Neuronal stem cell (in vitro differentiated cells): ENCODE measurements around the gene CHST7.
"Not testable (repeated sequence)": the region's sequence is repeated elsewhere in the genome, so short reads cannot be mapped to it uniquely, and the experiment has no call there.

Source experiments
- DNase-seq: peaks from one replicate; pipeline ENCODE4 v3.0.0-alpha.2; 2013; ENCODE audit warnings: low spot score
- H2AFZ ChIP-seq: one replicate; pipeline ENCODE4 v1.6.1; 2013; ENCODE audit warnings: mild to moderate bottlenecking, low read length, inconsistent platforms
- H2AK5ac ChIP-seq: 2 replicates; pipeline ENCODE4 v1.6.1; 2013; ENCODE audit warnings: low read depth, mild to moderate bottlenecking, inconsistent platforms, low read length, moderate library complexity, mixed read lengths
- H2BK120ac ChIP-seq: 2 replicates; pipeline ENCODE4 v1.6.1; 2013; ENCODE audit warnings: low read depth, mild to moderate bottlenecking, inconsistent platforms, low read length, moderate library complexity, mixed read lengths
- H2BK12ac ChIP-seq: one replicate; pipeline ENCODE4 v1.6.1; 2013; ENCODE audit warnings: low read length, inconsistent platforms
- H2BK15ac ChIP-seq: 2 replicates; pipeline ENCODE4 v1.6.1; 2013; ENCODE audit warnings: mild to moderate bottlenecking, low read length, inconsistent platforms, mixed read lengths
- H2BK5ac ChIP-seq: one replicate; pipeline ENCODE4 v1.6.1; 2013; ENCODE audit warnings: inconsistent platforms, mild to moderate bottlenecking, low read length, moderate library complexity
- H3K14ac ChIP-seq: one replicate; pipeline ENCODE4 v1.6.1; 2013; ENCODE audit warnings: low read length, inconsistent platforms
- H3K18ac ChIP-seq: 2 replicates; pipeline ENCODE4 v1.6.1; 2013; ENCODE audit warnings: low read length, inconsistent platforms
- H3K23ac ChIP-seq: 2 replicates; pipeline ENCODE4 v1.6.1; 2013; ENCODE audit warnings: low read depth, mild to moderate bottlenecking, mixed read lengths, low read length, inconsistent platforms; ENCODE audit not compliant: poor library complexity
- H3K27ac ChIP-seq: replicated peaks from 3 replicates; pipeline ENCODE4 v1.5.1; 2013; ENCODE audit warnings: low read length, inconsistent platforms
- H3K27me3 ChIP-seq, 3 experiments: 2 replicates each; pipeline ENCODE4 v1.6.1; 2013; ENCODE audit warnings: low read length in 3 of 3, mild to moderate bottlenecking in 2 of 3, inconsistent platforms in 1 of 3, low read depth in 1 of 3, mixed read lengths in 1 of 3, moderate library complexity in 1 of 3; ENCODE audit not compliant: control insufficient read depth in 3 of 3, insufficient read depth in 3 of 3
- H3K36me3 ChIP-seq, 2 donors: replicated peaks in 1 of 2; 2 replicates each; pipeline ENCODE4 v1.6.1; 2013; ENCODE audit warnings: low read length in 2 of 2; ENCODE audit not compliant: control insufficient read depth in 2 of 2, insufficient read depth in 2 of 2
- H3K4ac ChIP-seq: 2 replicates; pipeline ENCODE4 v1.6.1; 2013; ENCODE audit warnings: inconsistent platforms, mild to moderate bottlenecking, low read length, moderate library complexity
- H3K4me1 ChIP-seq, 2 donors: 1 replicate in 1 of 2; 2 replicates in 1 of 2; pipeline ENCODE4 v1.6.1; 2013; ENCODE audit warnings: low read length in 2 of 2, low read depth in 1 of 2; ENCODE audit not compliant: control insufficient read depth in 2 of 2, insufficient read depth in 1 of 2
- H3K4me2 ChIP-seq: one replicate; pipeline ENCODE4 v1.6.1; 2013; ENCODE audit warnings: mild to moderate bottlenecking, low read length, inconsistent platforms; ENCODE audit not compliant: insufficient read depth, poor library complexity, severe bottlenecking
- H3K4me3 ChIP-seq, 2 donors: 2 replicates each; pipeline ENCODE4 v1.5.1; 2013; ENCODE audit warnings: low read length in 2 of 2, mild to moderate bottlenecking in 2 of 2, inconsistent platforms in 1 of 2, moderate library complexity in 1 of 2
- H3K79me1 ChIP-seq: one replicate; pipeline ENCODE4 v1.6.1; 2013; ENCODE audit warnings: low read depth, mild to moderate bottlenecking, inconsistent platforms, low read length, moderate library complexity
- H3K9ac ChIP-seq: one replicate; pipeline ENCODE4 v1.6.1; 2013; ENCODE audit warnings: mild to moderate bottlenecking, low read depth, low read length, inconsistent platforms; ENCODE audit not compliant: poor library complexity
- H3K9me3 ChIP-seq, 2 donors: replicated peaks in 1 of 2; 2 replicates each; pipeline versions ENCODE3 to v1.6.1; 2013; ENCODE audit warnings: low read length in 2 of 2, mild to moderate bottlenecking in 2 of 2, inconsistent platforms in 1 of 2, low read depth in 1 of 2, mixed read lengths in 1 of 2, moderate library complexity in 1 of 2; ENCODE audit not compliant: control insufficient read depth in 2 of 2, insufficient read depth in 1 of 2
- H4K8ac ChIP-seq: one replicate; pipeline ENCODE4 v1.6.1; 2013; ENCODE audit warnings: low read depth, mild to moderate bottlenecking, inconsistent platforms, low read length, moderate library complexity
- H4K91ac ChIP-seq: one replicate; pipeline ENCODE4 v1.6.1; 2013; ENCODE audit warnings: low read length, low read depth, mild to moderate bottlenecking, inconsistent platforms; ENCODE audit not compliant: poor library complexity
- WGBS, 2 donors: extraction: QIAGEN DNeasy Blood & Tissue Kit; methylation state at CpG; one replicate each; pipeline ENCODE4 v1.1.7; 2013; ENCODE audit warnings: missing lambda C conversion rate in 2 of 2, mixed read lengths in 1 of 2; ENCODE audit not compliant: insufficient read length in 2 of 2, insufficient replicate concordance in 1 of 2; ENCODE audit errors: extremely low coverage in 2 of 2; 5-methylcytosine and 5-hydroxymethylcytosine counted together

CHST7 gene

GRCh38 chrX:46531442-46531841 lies 42.1 kb upstream of the CHST7 start:
- Histone ChIP-seq H2AK5ac (no peak overlapping the region), H2BK120ac (no peak overlapping the region), H3K27ac (no peak overlapping the region), H2BK15ac (no peak overlapping the region), H4K8ac (no peak overlapping the region), H3K79me1 (no peaks in the 10 kb centered on the region), H3K18ac (no peak overlapping the region), H3K4me2 (no peak overlapping the region), H4K91ac (no peak overlapping the region), H2BK12ac (no peak overlapping the region), H3K36me3 (peaks cover 0 to 2% of the 10 kb centered on the region in 2 donors), H3K9ac (no peak overlapping the region), H3K9me3 (no peaks in the 10 kb centered on the region), H3K27me3 (no peaks in the 10 kb centered on the region), H3K4me3 (no peak overlapping the region), H3K4me1 (no peaks in the 10 kb centered on the region), H3K23ac (no peak overlapping the region), H2AFZ (no peak overlapping the region), H2BK5ac (no peak overlapping the region), H3K14ac (no peak overlapping the region), H3K4ac (no peak overlapping the region)
- DNase-seq = no peak
- no CpG with 5 or more reads among the region's 3 CpGs for WGBS, 2 donors

DNA sequence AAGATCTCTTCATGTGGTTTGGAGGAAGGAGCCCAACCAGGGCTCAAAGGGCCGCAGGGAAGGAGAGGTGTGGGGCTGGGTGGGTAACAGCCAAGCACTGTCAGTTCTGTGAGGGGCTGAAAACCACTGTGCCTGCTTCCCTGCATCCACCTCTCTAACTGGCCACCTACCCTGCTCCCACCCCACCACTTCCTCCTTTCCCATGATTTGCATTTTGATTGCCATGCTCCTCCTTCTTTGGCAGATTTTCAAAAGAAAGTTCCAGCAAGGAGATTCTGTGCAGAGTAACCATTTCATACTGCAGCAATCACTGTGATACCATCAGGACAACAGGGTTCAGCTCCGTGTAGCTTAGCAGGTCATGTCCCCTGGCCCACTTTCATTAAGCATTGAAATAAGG lies 30.1 kb upstream of the CHST7 start:
- Histone ChIP-seq H3K14ac (no peak overlapping the region), H3K9me3 (no peaks in the 10 kb centered on the region), H3K9ac (no peak overlapping the region), H3K23ac (no peak overlapping the region), H4K8ac (no peak overlapping the region), H3K18ac (no peak overlapping the region), H2BK12ac (no peak overlapping the region), H3K4me1 (peaks cover 2 to 4% of the 10 kb centered on the region in 2 donors), H3K4ac (no peak overlapping the region), H3K36me3 (peaks cover 1 to 24% of the 10 kb centered on the region in 2 donors), H3K27me3 (peaks cover 0 to 3% (median 0%) of the 10 kb centered on the region in 3 experiments), H3K27ac (no peak overlapping the region), H3K4me2 (no peak overlapping the region), H2AFZ (no peak overlapping the region), H2BK5ac (no peak overlapping the region), H3K79me1 (peaks cover 1% of the 10 kb centered on the region), H2AK5ac (no peak overlapping the region), H2BK15ac (no peak overlapping the region), H3K4me3 (no peak overlapping the region), H4K91ac (no peak overlapping the region), H2BK120ac (no peak overlapping the region)
- DNase-seq = no peak
- WGBS, 2 donors = no CpG with 5 or more reads among the region's 2 CpGs

GRCh38 chrX:46544527-46544926 lies 29.0 kb upstream of the CHST7 start:
- not testable (repeated sequence) for H3K27me3 ChIP-seq, H3K4ac ChIP-seq, H4K8ac ChIP-seq, H2BK5ac ChIP-seq, H3K9ac ChIP-seq, H2BK15ac ChIP-seq, H3K27ac ChIP-seq, H3K23ac ChIP-seq, H2AK5ac ChIP-seq, H3K18ac ChIP-seq, H2BK120ac ChIP-seq, H4K91ac ChIP-seq, H3K14ac ChIP-seq, H3K9me3 ChIP-seq, DNase-seq, H3K4me1 ChIP-seq, H3K79me1 ChIP-seq, H2BK12ac ChIP-seq
- WGBS, 2 donors = no CpG with 5 or more reads among the region's 7 CpGs
- Histone ChIP-seq H2AFZ (peak overlapping the region; percentile 93), H3K36me3 (peaks cover 1 to 27% of the 10 kb centered on the region in 2 donors), H3K4me3 (peak overlapping the region in 1 of 2 donors; percentile 73), H3K4me2 (peak overlapping the region; percentile 54)

- Histone ChIP-seq H3K23ac (no peak within 1 kb of the TSS), H3K4me1 (peaks cover 2 to 4% of the 10 kb centered on the region in 2 donors), H3K36me3 (peaks cover 1 to 27% of the 10 kb centered on the region in 2 donors), H3K9ac (peak within 1 kb of the TSS; percentile 86), H3K79me1 (peaks cover 1% of the 10 kb centered on the region), H4K8ac (peak within 1 kb of the TSS; percentile 17), H2BK12ac (no peak within 1 kb of the TSS), H4K91ac (no peak within 1 kb of the TSS), H2BK120ac (no peak within 1 kb of the TSS), H3K18ac (peak within 1 kb of the TSS; percentile 85), H2AFZ (peak within 1 kb of the TSS; percentile 93), H3K9me3 (no peaks in the 10 kb centered on the region), H3K27ac (no peak within 1 kb of the TSS), H2AK5ac (no peak within 1 kb of the TSS), H3K4me3 (peak within 1 kb of the TSS; percentile 73 to 94), H2BK15ac (no peak within 1 kb of the TSS), H3K27me3 (peaks cover 0 to 3% (median 0%) of the 10 kb centered on the region in 3 experiments), H3K4me2 (peak within 1 kb of the TSS; percentile 54), H2BK5ac (no peak within 1 kb of the TSS), H3K14ac (peak within 1 kb of the TSS; percentile 38), H3K4ac (no peak within 1 kb of the TSS)
- peak; percentile 87 for DNase-seq
- no CpG with 5 or more reads among the region's 57 CpGs for WGBS, 2 donors
Measured at GRCh38 chrX:46545111-46546005, 28.2 kb upstream of the CHST7 start, which contains the start of gene ZNF674. TSS of gene ZNF674 (minus strand) at chrX:46545421. CDS start at chrX:46542087, 3,334 bp downstream.
